Measurements from ENCODE around the gene SLC22A4. TPM values are rescaled to one million over a fixed set of nuclear protein-coding genes. Genes with fewer than 3 reads are reported as not detected.

The SLC22A4 gene
- total and polyA plus RNA-seq, 2 of the 8 experiments (the other 6 are each of a cell fraction or from before 2014, with no cell fraction given), result 0.45 to 0.60 TPM

DNA sequence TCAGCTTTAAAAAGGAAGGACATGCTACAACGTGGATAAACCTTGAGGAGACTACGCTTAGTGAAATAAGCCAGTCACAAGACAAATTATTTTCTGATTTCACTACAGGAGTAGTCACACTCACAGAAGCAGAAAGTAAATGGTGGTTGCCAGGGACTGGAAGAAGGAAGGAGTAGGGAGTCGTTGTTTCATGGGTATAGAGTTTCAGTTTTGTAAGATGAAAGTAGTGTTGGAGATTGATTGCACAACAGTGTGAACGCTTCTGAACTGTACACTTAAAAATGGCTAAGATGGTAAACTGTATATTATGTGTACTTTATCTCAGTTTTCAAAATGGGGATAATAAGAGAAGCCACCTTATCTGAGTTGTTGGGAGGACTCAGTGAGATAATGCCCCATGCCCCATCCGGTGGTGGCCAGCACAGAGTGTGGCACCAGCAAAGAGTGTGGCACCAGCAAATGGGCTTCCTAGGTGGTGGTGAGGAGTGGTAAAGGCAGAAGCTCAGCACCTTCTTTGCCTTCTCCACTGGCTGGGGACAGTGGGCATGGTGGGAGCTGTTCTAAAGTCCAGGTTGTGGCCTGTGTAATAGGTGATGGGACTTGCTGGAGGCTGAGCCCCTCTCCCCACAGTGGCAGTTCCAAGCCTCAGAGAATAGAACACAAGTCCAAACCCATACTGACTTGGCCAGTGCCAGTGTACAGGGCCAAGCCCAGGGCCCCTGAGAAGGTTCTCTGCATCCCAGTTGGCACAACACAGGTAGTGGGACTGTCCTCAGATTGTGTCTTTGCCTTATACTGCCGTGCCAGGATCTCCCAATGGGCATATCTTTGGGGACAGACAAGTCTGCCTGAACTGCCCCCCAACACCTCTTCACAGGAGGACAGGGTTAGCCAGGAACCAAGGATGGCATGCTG lies 4.4 kb downstream of the SLC22A4 start:
- no peak overlapping the region; the same call in 1 of the 2 replicates for H2AK5ac ChIP-seq (ENCODE audit: low read depth, low read length)
- POLR2A ChIA-PET (ENCODE audit: partially characterized antibody), result no interaction called here
- no peak overlapping the region for H4K5ac ChIP-seq (ENCODE audit: insufficient read length, low read depth, low read length)
- 87% methylated on average over 6 of the region's 6 CpGs; no CpG with 5 or more reads in 1 of the 2 experiments for WGBS, 2 experiments (ENCODE audit: extremely low coverage in 1 of 2, insufficient coverage in 1 of 2, insufficient read length in 1 of 2, insufficient replicate concordance in 2 of 2, low coverage in 1 of 2, low lambda C conversion rate in 2 of 2, missing lambda C conversion rate in 1 of 2)
- DNase-seq (ENCODE audit: low read depth in 1 of 2, low spot score in 2 of 2), result no peak
- H3K27ac ChIP-seq (ENCODE audit: low read depth, low read length), result no peak overlapping the region
- H3K56ac ChIP-seq (replicated peaks; ENCODE audit: insufficient read length, low read depth, low read length), result no peak overlapping the region
- 0 out of 7 replicates have a peak overlapping the region, but pooled peaks of 1 of the 4 experiments have one; percentile 9 for H3K9ac ChIP-seq (replicated peaks in 1 of 4; ENCODE audit: extremely low read depth in 1 of 4, low read depth in 3 of 4, low read length in 3 of 4)
- no peak overlapping the region for H3K4me3 ChIP-seq (ENCODE audit: extremely low read depth in 1 of 4, insufficient read depth in 2 of 4, low read depth in 3 of 4, low read length in 4 of 4)
- no peak overlapping the region for H3K4ac ChIP-seq (replicated peaks; ENCODE audit: insufficient read length, low read depth, low read length)
- H2BK120ac ChIP-seq (replicated peaks; ENCODE audit: low read depth, low read length), result no peak overlapping the region
- no peak overlapping the region for H4K8ac ChIP-seq (ENCODE audit: extremely low read depth, insufficient read depth, low read length)
- no peak overlapping the region for H2BK12ac ChIP-seq (ENCODE audit: low read depth, low read length)
- H3K4me2 ChIP-seq (ENCODE audit: insufficient read depth in 1 of 2, low read depth in 2 of 2, low read length in 2 of 2), result no peak overlapping the region
- CTCF ChIA-PET (ENCODE audit: partially characterized antibody), result no interaction called here
- H4K20me1 ChIP-seq (replicated peaks in 1 of 2; ENCODE audit: control insufficient read depth in 1 of 2, insufficient read depth in 2 of 2, low read length in 2 of 2), result peaks cover 1 to 3% of the 10 kb centered on the region in 2 experiments
- no peaks in the 10 kb centered on the region for H3K79me2 ChIP-seq (ENCODE audit: control insufficient read depth in 1 of 2, insufficient read depth in 2 of 2, low read length in 2 of 2)
- no peak overlapping the region for H3K18ac ChIP-seq (ENCODE audit: extremely low read depth, low read length)
- no peak overlapping the region for H3K23ac ChIP-seq (ENCODE audit: insufficient read length)
- H3K27me3 ChIP-seq (replicated peaks in 1 of 4; ENCODE audit: control insufficient read depth in 3 of 4, extremely low read depth in 1 of 4, insufficient read depth in 3 of 4, low read length in 3 of 4), result peaks cover 2 to 21% (median 16%) of the 10 kb centered on the region in 4 experiments
- H3K23me2 ChIP-seq (ENCODE audit: low read depth, low read length), result peaks cover 13% of the 10 kb centered on the region
- peaks cover 0 to 9% (median 5%) of the 10 kb centered on the region in 4 experiments; a peak in 5 of 7 replicates for H3K4me1 ChIP-seq (replicated peaks in 1 of 4; ENCODE audit: control insufficient read depth in 3 of 4, insufficient read depth in 4 of 4, low read length in 3 of 4)
- no peak overlapping the region for H2BK15ac ChIP-seq (ENCODE audit: low read length)
- FAIRE-seq, result no peak
- H3K14ac ChIP-seq (ENCODE audit: insufficient read length), result no peak overlapping the region
- H3K9me3 ChIP-seq (ENCODE audit: insufficient read depth in 2 of 2, low read depth in 1 of 2, low read length in 1 of 2), result no peaks in the 10 kb centered on the region
- H3K36me3 ChIP-seq (ENCODE audit: control insufficient read depth in 2 of 4, insufficient read depth in 4 of 4, low read length in 3 of 4), result no peaks in the 10 kb centered on the region
- no peak overlapping the region for H2BK5ac ChIP-seq (ENCODE audit: low read depth, low read length)
- no peak overlapping the region for H2BK20ac ChIP-seq (ENCODE audit: low read length)
- H4K91ac ChIP-seq (replicated peaks; ENCODE audit: insufficient read length, low read length), result no peak overlapping the region
- no peaks in the 10 kb centered on the region for H3K79me1 ChIP-seq (ENCODE audit: low read depth, low read length)
- H2AFZ ChIP-seq (ENCODE audit: low read length), result no peak overlapping the region
- TF ChIP-seq SIX5 (IDR thresholded peaks at IDR 0.05; ENCODE audit: low read depth, low read length), result no peak
- TF ChIP-seq SIRT6 (IDR thresholded peaks at IDR 0.05; ENCODE audit: low read length), result no peak
- no peak for TF ChIP-seq JUND (IDR thresholded peaks at IDR 0.05; ENCODE audit: low read length)
- no peak for TF ChIP-seq BRCA1 (IDR thresholded peaks at IDR 0.05; ENCODE audit: low read depth, low read length)
- no peak for TF ChIP-seq EP300 (IDR thresholded peaks at IDR 0.05; ENCODE audit: borderline replicate concordance in 1 of 2, low read depth in 2 of 2, low read length in 2 of 2)
- TF ChIP-seq SAP30 (IDR thresholded peaks at IDR 0.05; ENCODE audit: insufficient read depth, insufficient replicate concordance, low read length), result no peak
- no peak for TF ChIP-seq POLR2A (IDR thresholded peaks at IDR 0.05; ENCODE audit: control extremely low read depth in 1 of 2, low read depth in 2 of 2, low read length in 2 of 2)
- no peak for TF ChIP-seq CTBP2 (IDR thresholded peaks at IDR 0.05; ENCODE audit: borderline replicate concordance, insufficient read depth, insufficient read length, low read length)
- no peak for TF ChIP-seq RXRA (IDR thresholded peaks at IDR 0.05; ENCODE audit: insufficient read depth, low read depth, low read length)
- no peak for TF ChIP-seq CREB1 (IDR thresholded peaks at IDR 0.05)
- TF ChIP-seq CHD1 (IDR thresholded peaks at IDR 0.05; ENCODE audit: low read depth, low read length), result no peak
- TF ChIP-seq, protein P1, sequence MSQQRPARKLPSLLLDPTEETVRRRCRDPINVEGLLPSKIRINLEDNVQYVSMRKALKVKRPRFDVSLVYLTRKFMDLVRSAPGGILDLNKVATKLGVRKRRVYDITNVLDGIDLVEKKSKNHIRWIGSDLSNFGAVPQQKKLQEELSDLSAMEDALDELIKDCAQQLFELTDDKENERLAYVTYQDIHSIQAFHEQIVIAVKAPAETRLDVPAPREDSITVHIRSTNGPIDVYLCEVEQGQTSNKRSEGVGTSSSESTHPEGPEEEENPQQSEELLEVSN (IDR thresholded peaks at IDR 0.05), result no peak

Measured in H1 (cell line).